NCI-H1417 treated with DMSO at 0.1 percent for 48 hours (cell line): Measurements from ENCODE around the gene GPC4.
"Not testable (repeated sequence)": the region's sequence is repeated elsewhere in the genome, so short reads cannot be mapped to it uniquely, and the experiment has no call there.

Source experiments
- DNase-seq: peaks from one replicate; lab custom pipeline; 2025; lab: John Stamatoyannopoulos, UW

GPC4 gene

GRCh38 chrX:133365871-133366611 lies 49.2 kb downstream of the GPC4 start:
- DNase-seq = no peak

- no peak for DNase-seq
Observed at GRCh38 chrX:133364865-133365264, 50.4 kb downstream of the GPC4 start.

- DNase-seq = no peak
Observed at GRCh38 chrX:133364196-133364595, 51.1 kb downstream of the GPC4 start.

GRCh38 chrX:133362538-133362937 lies 52.8 kb downstream of the GPC4 start:
- no peak for DNase-seq

- no peak for DNase-seq
Observed at GRCh38 chrX:133359466-133359865, 55.8 kb downstream of the GPC4 start.

- DNase-seq = no peak
Observed at GRCh38 chrX:133353233-133353632, 62.1 kb downstream of the GPC4 start.

GRCh38 chrX:133350751-133351150 lies 64.5 kb downstream of the GPC4 start:
- DNase-seq = no peak

GRCh38 chrX:133346026-133346425 lies 69.3 kb downstream of the GPC4 start:
- DNase-seq = no peak

- no peak for DNase-seq
Observed at GRCh38 chrX:133339566-133339965, 75.7 kb downstream of the GPC4 start.

GRCh38 chrX:133337250-133337649 lies 78.0 kb downstream of the GPC4 start:
- DNase-seq = no peak

GRCh38 chrX:133335027-133335426 lies 80.3 kb downstream of the GPC4 start:
- no peak for DNase-seq

GRCh38 chrX:133333154-133333750 lies 82.0 kb downstream of the GPC4 start:
- no peak for DNase-seq

GRCh38 chrX:133332737-133333136 lies 82.6 kb downstream of the GPC4 start:
- DNase-seq = no peak

- no peak for DNase-seq
Observed at GRCh38 chrX:133330956-133331355, 84.3 kb downstream of the GPC4 start.

- DNase-seq = no peak
Observed at GRCh38 chrX:133325422-133325821, 89.9 kb downstream of the GPC4 start.

- DNase-seq = no peak
Observed at GRCh38 chrX:133323431-133323830, 91.9 kb downstream of the GPC4 start.

GRCh38 chrX:133322269-133322668 lies 93.0 kb downstream of the GPC4 start:
- not testable (repeated sequence) for DNase-seq

GRCh38 chrX:133321451-133321850 lies 93.8 kb downstream of the GPC4 start:
- DNase-seq = no peak

GRCh38 chrX:133314281-133314680 lies 101.0 kb downstream of the GPC4 start:
- DNase-seq = no peak

GRCh38 chrX:133308499-133308897 lies 106.8 kb downstream of the GPC4 start:
- DNase-seq = no peak

- DNase-seq = no peak
Observed at GRCh38 chrX:133307637-133308498, 107.4 kb downstream of the GPC4 start.

- DNase-seq = no peak
Observed at GRCh38 chrX:133307094-133307493, 108.2 kb downstream of the GPC4 start.

GRCh38 chrX:133306316-133306715 lies 109.0 kb downstream of the GPC4 start:
- no peak for DNase-seq
